Measurements from ENCODE around the gene PRKRIP1.
"Not testable (repeated sequence)": the region's sequence is repeated elsewhere in the genome, so short reads cannot be mapped to it uniquely, and the experiment has no call there.

The PRKRIP1 gene

DNA sequence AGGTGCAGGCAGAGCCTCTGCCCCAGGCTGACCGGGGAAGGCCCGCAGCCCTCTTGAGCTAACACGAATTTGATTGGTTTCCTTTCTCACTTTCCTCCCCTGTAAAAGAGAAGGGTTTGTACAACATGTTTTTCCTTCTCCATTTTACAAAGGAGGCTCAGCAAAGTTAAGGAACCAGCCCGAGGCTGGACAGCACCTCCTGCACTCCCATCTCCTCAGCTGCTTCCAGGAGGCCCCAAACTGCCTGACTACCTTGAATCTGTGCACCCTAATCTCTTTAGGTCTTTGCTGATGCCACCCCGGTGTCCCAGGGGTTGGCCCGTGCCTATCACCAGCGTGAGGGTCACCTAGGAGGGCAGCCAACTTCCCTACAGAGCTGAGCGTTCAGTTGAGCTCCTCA lies 64.3 kb downstream of the PRKRIP1 start:
- no peak for DNase-seq

GRCh38 chr7:102463841-102464576 lies 67.8 kb downstream of the PRKRIP1 start:
- no peak for DNase-seq

DNA sequence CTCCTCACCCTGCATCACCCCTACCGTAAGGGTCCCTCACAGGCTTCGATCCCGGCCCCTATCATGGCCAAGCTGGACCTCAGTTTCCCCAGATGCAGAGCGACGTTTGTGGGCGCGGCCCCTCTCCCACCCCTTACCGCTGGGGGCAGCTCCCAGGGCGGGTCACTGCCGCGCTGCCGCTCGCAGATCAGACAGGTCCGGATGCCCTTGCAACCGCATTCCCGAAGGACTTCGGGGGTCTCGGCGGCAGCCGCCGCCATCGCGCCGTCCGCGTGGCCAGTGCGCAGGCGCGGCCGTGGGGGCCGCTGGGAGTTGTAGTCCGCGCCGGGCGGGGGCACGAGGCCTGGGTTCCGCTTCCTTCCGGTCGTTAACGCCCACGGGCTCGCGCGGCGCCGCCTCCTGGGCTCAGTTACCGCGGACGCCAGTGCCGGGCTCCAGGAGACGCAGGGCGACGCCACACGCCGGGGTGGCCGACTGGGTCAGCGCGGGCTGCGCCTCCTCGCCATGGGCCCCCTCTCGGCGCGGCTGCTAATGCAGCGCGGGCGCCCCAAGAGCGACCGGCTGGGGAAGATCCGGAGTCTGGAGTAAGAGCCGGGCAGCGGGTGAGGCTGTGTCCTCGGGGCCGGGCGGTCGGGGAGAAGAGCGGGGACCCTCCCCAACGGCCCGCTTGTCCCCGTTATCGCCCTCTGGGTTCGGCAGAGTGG lies 68.6 kb downstream of the PRKRIP1 start, which contains the start of the genes ALKBH4 and LRWD1:
Gene ALKBH4, minus strand, starts transcription at position 287 of the 704 bp plus-strand sequence. Its CDS starts 27 bp downstream, at position 260.
Gene LRWD1, plus strand, starts transcription at position 408 of the 704 bp plus-strand sequence. Its CDS starts 97 bp downstream, at position 505.
- DNase-seq = peak; percentile 95

- no peak for DNase-seq
Observed at GRCh38 chr7:102466097-102466496, 69.9 kb downstream of the PRKRIP1 start.

DNA sequence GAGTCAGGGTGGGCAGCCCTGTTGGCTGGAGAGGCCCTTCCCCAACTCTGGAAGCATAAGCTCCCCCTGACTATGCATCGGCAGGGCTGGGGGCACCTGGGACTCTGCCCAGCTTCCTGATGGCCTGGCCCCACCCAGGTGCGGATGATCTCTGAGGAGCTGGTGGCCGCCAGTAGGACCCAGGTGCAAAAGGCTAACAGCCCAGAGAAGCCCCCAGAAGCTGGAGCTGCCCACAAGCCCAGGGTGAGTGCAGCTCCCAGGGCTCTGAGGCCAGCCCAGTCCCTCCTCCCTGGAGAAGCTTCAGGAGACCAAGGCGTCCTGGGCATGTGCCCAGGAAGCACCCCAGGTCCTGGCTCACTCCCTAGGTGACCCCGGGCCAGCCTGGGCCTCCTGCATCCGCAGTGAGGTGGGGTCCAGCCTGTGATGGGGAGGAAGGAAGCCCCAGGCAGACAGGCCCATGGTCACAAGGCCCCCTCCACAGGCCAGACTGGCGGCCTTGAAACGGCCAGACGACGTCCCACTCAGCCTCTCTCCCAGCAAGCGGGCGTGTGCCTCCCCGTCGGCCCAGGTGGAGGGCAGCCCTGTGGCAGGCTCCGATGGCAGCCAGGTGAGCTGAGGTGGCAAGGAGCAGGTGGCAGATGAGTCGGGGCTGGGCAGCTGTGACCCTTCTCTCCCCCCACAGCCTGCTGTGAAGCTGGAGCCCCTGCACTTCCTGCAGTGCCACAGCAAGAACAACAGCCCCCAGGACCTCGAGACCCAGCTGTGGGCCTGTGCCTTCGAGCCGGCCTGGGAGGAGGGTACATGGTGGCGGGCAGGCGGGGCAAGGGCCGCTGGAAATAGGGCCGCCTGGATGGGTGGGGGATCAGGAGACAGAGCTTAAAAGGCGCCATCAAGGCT lies 71.7 kb downstream of the PRKRIP1 start:
- no peak for DNase-seq

GRCh38 chr7:102468478-102469350 lies 72.6 kb downstream of the PRKRIP1 start:
- no peak for DNase-seq

DNA sequence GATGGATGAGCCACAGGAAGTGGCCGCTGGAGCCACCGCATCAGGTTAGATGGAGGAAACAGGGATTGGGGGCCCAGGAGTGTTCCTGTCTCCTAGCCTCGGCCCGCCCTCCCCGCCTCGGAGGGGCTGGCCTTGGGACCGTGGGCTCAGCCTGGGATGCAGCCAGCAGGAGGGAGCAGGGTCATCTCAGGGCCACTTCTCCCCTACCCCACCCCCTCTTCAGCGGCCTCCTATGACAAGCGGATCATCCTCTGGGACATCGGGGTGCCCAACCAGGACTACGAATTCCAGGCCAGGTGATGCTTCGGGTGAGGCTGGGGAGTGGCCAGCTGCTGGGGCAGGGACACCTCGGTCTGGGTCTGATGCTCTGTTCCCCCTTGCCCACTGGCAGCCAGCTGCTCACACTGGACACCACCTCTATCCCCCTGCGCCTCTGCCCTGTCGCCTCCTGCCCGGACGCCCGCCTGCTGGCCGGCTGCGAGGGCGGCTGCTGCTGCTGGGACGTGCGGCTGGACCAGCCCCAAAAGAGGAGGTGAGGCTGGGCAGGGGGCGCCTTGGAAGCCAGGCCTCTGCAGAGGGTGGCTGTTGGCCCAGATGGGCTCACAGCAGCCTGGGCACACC lies 73.3 kb downstream of the PRKRIP1 start:
- no peak for DNase-seq

- DNase-seq = no peak
Observed at GRCh38 chr7:102469972-102470825, 74.0 kb downstream of the PRKRIP1 start.

- DNase-seq = no peak
Observed at GRCh38 chr7:102471791-102472125, 75.6 kb downstream of the PRKRIP1 start.

DNA sequence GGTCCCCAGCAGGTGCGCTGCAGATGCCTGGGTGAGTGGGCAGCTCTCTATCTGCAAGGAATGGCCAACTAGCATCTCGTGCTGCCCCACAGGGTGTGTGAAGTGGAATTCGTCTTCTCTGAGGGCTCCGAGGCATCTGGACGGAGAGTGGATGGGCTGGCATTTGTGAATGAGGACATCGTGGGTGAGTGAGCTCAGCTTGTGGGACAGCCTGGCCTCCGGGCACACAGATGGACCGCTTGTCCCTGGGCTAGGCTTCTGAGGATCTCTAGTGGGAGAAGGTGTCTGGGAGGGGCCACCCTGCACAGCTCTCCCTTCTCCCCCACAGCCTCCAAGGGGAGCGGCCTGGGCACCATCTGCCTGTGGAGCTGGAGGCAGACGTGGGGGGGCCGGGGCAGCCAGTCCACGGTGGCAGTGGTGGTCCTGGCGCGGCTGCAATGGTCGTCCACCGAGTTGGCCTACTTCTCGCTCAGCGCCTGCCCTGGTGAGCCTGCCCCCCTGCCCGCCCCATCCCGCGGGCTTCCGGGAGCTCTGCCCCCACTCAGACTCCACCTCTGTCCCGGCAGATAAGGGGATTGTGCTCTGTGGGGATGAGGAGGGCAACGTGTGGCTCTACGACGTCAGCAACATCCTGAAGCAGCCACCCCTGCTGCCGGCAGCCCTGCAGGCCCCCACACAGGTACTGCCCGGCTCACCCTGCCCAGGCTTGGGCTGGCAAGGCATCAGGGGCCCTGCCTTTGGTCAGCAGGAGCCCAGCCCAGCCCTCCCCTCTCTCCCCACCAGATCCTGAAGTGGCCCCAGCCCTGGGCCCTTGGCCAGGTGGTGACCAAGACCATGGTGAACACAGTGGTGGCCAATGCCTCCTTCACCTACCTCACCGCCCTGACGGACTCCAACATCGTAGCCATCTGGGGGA lies 76.2 kb downstream of the PRKRIP1 start:
- DNase-seq = peak; percentile 24

GRCh38 chr7:102473271-102473991 lies 77.3 kb downstream of the PRKRIP1 start:
- DNase-seq = no peak

GRCh38 chr7:102474116-102474515 lies 78.0 kb downstream of the PRKRIP1 start:
- not testable (repeated sequence) for DNase-seq

DNA sequence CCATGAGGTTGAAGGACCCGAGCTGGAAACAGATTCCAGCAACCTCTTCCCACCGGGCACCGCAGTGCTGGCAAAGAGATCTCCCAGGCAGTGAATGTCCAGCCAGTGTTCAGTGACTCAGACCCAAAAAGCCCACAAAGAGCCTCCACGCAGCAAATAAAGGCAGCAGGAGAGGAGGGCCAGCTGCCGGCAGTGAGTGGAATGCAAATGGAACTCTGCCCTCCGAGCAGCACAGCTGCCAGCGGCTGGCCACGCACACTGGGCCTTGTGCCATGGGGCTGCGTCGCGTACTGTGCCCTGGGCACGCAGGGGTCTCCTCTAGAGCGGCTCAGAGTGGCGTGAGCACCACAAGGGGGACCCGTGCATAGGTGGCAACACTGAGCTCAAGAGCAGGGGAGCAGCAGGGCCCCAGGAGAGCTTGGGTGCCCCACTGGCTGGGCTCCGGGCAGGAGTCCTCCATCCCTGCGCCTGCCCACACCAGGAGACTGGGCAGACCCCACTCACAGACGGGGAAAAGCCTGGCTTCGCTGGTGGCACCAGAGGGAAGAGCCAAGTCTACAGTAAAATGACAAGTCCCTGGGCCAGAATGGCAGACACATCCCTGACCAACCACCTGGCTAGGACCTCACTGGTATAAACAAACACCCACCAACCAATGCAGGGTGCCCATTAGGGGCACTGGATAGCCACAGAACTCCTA lies 78.7 kb downstream of the PRKRIP1 start:
- not testable (repeated sequence) for DNase-seq

All from femur (tissue), 1 donor.